ENCODE data around the gene ATAD1.

DNA sequence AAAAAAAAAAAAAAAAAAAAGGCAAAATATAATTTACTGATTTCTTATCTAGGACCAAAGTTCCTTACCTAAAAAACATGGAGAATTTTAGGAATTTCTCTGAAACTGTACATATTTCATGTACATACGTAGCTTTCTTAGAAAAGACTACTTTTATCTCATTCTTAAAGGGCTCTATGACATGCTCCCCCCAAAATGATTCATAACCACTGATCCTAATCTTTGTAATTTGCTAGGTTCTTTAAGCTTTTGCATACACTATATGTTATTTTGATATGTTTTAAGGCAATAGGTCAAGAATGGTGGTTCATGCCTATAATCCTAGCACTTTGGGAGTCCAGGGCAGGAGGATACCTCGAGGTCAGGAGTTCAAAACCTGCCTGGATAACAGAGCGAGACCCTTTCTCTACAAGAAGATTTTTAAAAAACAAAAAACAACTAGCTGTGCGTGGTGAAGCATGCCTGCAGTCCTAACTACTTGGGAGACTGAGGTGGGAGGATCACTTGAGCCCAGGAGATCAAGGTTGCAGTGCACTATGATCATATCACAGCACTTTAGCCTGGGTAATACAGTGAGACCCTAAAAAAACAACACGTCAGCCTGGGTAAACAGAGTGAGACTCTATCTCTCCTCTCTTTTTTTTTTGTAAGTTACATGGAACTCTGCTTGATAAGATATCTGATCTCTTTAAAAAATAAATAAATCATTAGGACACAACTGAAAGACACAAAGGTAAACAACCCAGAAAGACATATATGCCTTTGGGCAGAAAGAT is 54.8 kb downstream of the ATAD1 start:
- TF ChIP-seq, protein P1, sequence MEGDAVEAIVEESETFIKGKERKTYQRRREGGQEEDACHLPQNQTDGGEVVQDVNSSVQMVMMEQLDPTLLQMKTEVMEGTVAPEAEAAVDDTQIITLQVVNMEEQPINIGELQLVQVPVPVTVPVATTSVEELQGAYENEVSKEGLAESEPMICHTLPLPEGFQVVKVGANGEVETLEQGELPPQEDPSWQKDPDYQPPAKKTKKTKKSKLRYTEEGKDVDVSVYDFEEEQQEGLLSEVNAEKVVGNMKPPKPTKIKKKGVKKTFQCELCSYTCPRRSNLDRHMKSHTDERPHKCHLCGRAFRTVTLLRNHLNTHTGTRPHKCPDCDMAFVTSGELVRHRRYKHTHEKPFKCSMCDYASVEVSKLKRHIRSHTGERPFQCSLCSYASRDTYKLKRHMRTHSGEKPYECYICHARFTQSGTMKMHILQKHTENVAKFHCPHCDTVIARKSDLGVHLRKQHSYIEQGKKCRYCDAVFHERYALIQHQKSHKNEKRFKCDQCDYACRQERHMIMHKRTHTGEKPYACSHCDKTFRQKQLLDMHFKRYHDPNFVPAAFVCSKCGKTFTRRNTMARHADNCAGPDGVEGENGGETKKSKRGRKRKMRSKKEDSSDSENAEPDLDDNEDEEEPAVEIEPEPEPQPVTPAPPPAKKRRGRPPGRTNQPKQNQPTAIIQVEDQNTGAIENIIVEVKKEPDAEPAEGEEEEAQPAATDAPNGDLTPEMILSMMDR (IDR thresholded peaks at IDR 0.05), result no peak
- no peak for TF ChIP-seq POLR2A (IDR thresholded peaks at IDR 0.05)
- TF ChIP-seq POLR2AphosphoS5 (IDR thresholded peaks at IDR 0.05), result no peak
- no peak for TF ChIP-seq EP300 (IDR thresholded peaks at IDR 0.05)

Measured in sigmoid colon (tissue), 4 donors.